AG04449 (cell line): ENCODE data around the gene CABLES1.

Source experiments
- CTCF ChIA-PET: fragments of 350-600 bp; formaldehyde crosslinking; extraction: SDS; loops from one replicate; lab custom pipeline; 2021; ENCODE audit warnings: antibody characterized with exemption; lab: Yijun Ruan, JAX
- POLR2A ChIA-PET: fragments of 400-600, 350-600 bp; formaldehyde crosslinking; extraction: SDS; loops from one replicate; lab custom pipeline; 2020; ENCODE audit warnings: antibody characterized with exemption, inconsistent platforms; lab: Yijun Ruan, JAX
- DNase-seq: peaks from one replicate; pipeline ENCODE4 v3.0.0-alpha.2; 2010; ENCODE audit warnings: low read depth, low spot score
- H3K4me3 ChIP-seq: 2 replicates; pipeline ENCODE4 v1.5.1; 2011; ENCODE audit warnings: low read depth, mild to moderate bottlenecking, control low read depth, low read length
- CTCF ChIP-seq: IDR thresholded peaks from one replicate; pipeline ENCODE4 v1.5.1; 2011; ENCODE audit warnings: mild to moderate bottlenecking, moderate library complexity, low read length, control low read depth, inconsistent platforms; ENCODE audit not compliant: insufficient read depth; ENCODE audit errors: missing control alignments

Gene CABLES1

GRCh38 chr18:23204589-23205235 is 69.4 kb downstream of the CABLES1 start:
- no peak overlapping the region for H3K4me3 ChIP-seq
- no peak for TF ChIP-seq CTCF
- no peak for DNase-seq
- ChIA-PET POLR2A (interaction anchor here (0.6 to 1.5 kb wide), 2 partner anchors 13 to 55 kb away, joined by 3 to 4 read pairs; no protein-coding TSS in a partner anchor), CTCF (interaction anchor here (0.6 kb wide), 1 partner anchor 280 kb away, joined by 3 read pairs; no protein-coding TSS in a partner anchor)

DNA sequence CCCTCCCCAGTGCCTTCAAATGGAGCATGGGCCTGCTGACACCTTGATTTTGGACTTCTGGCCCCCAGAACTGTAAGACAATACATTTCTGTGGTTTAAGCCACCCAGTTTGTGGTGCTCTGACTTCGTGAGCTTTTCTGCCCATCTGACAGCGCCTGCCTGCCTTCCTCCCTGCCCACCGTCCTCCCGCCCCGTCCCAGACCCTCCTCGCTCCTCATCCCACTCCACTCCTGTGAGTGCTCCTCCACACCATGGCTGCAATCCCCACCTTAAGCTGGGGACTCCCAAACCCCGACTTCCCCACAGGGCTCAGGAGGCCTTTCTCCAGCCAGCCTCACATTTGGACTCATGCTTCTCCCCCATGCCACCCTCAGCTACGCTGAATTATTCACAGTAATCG is 70.7 kb downstream of the CABLES1 start:
- no peak overlapping the region for H3K4me3 ChIP-seq
- DNase-seq = no peak
- TF ChIP-seq CTCF = no peak
- POLR2A ChIA-PET = no interaction called here
- CTCF ChIA-PET = interaction anchor here (0.7 to 1.9 kb wide), 6 partner anchors 10 to 174 kb away, joined by 3 to 4 read pairs (median 3); no protein-coding TSS in a partner anchor

DNA sequence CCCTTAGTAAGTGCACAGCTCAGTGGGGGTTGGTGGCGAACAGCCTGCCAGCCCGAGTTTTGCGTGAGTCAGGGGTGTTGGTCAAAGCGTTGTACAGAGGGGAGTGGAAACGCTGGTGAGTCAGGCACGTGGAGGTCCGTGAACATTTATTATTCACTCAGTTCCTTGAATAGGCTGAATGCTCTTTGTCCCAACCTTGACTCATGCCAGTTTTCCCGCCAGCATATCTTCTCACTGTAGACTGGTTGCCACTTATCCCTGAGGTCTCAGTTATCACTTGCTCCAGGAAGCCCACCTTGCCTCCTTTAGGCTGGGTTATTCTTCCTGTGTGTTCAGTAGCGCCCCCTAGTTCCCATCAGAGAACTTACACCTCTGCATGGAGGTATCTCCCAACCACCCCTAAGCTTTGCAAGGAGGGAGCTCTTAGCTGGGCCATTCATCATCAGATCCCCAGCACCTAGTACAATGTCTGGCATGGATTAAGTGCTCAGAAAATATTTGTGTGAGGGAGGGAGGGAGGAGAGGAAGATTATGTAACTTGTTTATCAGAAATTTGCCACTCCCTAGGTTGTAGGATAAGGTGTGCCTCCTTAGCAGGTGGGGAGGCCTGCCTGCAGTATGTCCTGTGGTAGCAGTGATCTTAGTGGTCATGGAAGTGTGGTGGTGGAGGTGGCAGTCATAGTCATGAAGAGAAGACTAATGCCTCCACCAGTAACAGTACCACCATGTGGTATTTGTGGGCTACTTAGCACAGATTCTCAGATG is 72.1 kb downstream of the CABLES1 start:
- DNase-seq = no peak

DNA sequence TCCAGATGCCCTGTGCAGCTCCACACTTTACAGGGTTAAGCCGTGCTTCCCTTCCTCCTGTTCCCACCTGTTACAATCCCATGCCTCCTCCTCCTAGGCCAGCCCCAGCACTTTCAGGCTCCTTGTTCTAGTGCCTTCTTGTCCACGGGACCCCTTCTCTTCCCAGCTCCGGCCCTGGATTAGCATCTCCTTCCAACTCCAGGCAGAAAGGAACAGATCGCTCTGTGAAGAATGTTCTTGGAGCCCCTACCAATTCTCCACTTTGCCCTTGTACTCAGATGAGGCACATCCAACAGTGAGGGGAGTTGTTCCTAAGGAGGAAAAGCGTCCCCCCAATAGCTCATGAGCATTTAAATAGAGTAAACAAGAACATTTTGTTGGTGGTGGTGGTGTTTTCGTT is 72.7 kb downstream of the CABLES1 start:
- ChIA-PET CTCF (interaction anchor here (0.7 to 1.9 kb wide), 5 partner anchors 12 to 35 kb away, joined by 3 to 8 read pairs (median 4); no protein-coding TSS in a partner anchor), POLR2A (interaction anchor here (0.6 kb wide), 1 partner anchor 230 kb away, joined by 3 read pairs; a partner anchor contains a TSS)
- no peak overlapping the region for H3K4me3 ChIP-seq
- TF ChIP-seq CTCF = no peak
- DNase-seq = no peak

More for the DNA sequence above, 72.1 kb downstream of the CABLES1 start:
- peak; percentile 9 for TF ChIP-seq CTCF
- POLR2A ChIA-PET = interaction anchor here (0.6 kb wide), 1 partner anchor 230 kb away, joined by 3 read pairs; a partner anchor contains a TSS
- CTCF ChIA-PET = interaction anchor here (0.7 to 1.9 kb wide), 5 partner anchors 13 to 35 kb away, joined by 3 to 8 read pairs (median 4); no protein-coding TSS in a partner anchor
- no peak overlapping the region for H3K4me3 ChIP-seq

- ChIA-PET CTCF (interaction anchor here (1.8 kb wide), 1 partner anchor 15 kb away, joined by 8 read pairs; no protein-coding TSS in a partner anchor), POLR2A (no interaction called here)
- DNase-seq = no peak
- no peak overlapping the region for H3K4me3 ChIP-seq
- no peak for TF ChIP-seq CTCF
These were observed 73.3 kb downstream of the CABLES1 start for GRCh38 chr18:23208600-23208999.
